ENCODE results near the gene ZNF263.
A peak's percentile ranks its signal among the peaks of the same experiment; 100 is the strongest.

The ZNF263 gene

DNA sequence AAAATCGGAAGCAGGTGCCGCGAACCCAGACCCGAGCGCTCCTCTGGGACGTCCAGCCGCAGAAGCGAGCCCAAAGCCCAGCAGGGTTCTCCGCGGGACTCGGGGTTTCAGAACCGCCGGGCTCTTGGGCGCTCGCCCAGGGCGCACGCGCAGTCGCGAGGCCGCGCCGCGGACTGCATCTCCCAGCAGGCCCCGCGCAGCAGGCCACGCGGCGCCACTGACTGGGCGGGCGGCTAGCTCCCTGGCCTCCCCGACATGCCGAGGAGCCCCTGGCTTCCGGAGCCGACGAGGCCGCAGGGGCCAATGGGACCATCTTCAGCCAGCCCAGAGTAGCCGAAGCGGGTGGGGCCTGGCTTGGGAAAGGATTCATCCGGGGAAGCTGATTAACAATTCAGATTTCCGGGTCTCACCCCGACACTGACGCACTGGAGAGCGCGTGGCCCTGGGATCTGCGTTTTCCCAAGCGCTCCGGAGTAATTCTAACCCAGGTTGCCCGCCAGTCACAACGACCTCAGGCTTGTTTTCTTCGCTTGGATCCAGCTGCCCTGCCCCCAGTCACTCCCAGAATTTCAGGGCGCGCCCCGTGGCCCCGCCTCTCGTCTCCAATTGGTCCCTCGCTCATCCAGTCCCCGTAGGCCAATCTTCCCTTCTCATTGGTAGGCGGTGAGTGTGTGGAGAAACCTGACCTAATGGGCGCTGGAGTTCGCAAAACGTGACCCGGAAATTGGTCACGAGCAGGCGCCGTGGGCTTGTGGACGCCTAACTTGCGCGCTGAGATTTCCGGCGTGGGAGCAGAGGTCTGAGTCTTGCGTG lies at the start of gene ZNF263:
Gene ZNF263, plus strand, starts transcription at position 762 of the 813 bp plus-strand sequence. CDS start 328 bp downstream, outside the sequence.
- peak within 1 kb of the TSS; percentile 83 for H3K4me2 ChIP-seq
- H2AFZ ChIP-seq (ENCODE audit: low read depth), result peak within 1 kb of the TSS; percentile 65
- H3K4me3 ChIP-seq (IDR thresholded peaks at IDR 0.05; ENCODE audit: insufficient read depth, low read depth, low read length), result no peak within 1 kb of the TSS
- H3K27me3 ChIP-seq (ENCODE audit: insufficient read depth, low read depth), result no peaks in the 10 kb centered on the region
- H3K27ac ChIP-seq, result peak within 1 kb of the TSS; percentile 91
- TF ChIP-seq, protein P1, sequence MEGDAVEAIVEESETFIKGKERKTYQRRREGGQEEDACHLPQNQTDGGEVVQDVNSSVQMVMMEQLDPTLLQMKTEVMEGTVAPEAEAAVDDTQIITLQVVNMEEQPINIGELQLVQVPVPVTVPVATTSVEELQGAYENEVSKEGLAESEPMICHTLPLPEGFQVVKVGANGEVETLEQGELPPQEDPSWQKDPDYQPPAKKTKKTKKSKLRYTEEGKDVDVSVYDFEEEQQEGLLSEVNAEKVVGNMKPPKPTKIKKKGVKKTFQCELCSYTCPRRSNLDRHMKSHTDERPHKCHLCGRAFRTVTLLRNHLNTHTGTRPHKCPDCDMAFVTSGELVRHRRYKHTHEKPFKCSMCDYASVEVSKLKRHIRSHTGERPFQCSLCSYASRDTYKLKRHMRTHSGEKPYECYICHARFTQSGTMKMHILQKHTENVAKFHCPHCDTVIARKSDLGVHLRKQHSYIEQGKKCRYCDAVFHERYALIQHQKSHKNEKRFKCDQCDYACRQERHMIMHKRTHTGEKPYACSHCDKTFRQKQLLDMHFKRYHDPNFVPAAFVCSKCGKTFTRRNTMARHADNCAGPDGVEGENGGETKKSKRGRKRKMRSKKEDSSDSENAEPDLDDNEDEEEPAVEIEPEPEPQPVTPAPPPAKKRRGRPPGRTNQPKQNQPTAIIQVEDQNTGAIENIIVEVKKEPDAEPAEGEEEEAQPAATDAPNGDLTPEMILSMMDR (conservative IDR thresholded peaks at IDR 0.05; ENCODE audit: low read depth, low read length), result no peak
- peaks cover 34% of the 10 kb centered on the region for H3K79me2 ChIP-seq (ENCODE audit: insufficient read depth, low read depth)
- H3K9ac ChIP-seq, result peak within 1 kb of the TSS; percentile 88
- H4K20me1 ChIP-seq (ENCODE audit: insufficient read depth), result no peaks in the 10 kb centered on the region
- H3K36me3 ChIP-seq (ENCODE audit: insufficient read depth), result peaks cover 17% of the 10 kb centered on the region; the same call in 1 of the 2 replicates
- peaks cover 25% of the 10 kb centered on the region for H3K4me1 ChIP-seq (ENCODE audit: low read depth, poor library complexity, severe bottlenecking)

DNA sequence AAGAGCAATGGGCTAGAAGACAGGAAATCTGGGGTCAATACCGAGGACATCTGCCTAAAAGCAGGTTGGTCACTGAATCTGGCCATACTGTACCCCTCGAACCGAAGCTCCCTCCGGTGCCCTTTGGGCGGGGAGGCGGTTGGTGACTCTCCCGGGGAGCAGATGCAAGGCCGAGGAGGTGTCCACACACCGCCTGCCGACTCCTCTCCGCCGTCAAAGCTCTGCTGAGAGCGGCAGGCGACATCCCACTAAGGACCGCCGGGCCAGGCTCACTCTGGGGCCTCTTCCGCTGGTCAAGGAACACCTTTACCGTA lies 48.8 kb upstream of the ZNF263 start:
- TF ChIP-seq, protein P1 (conservative IDR thresholded peaks at IDR 0.05; ENCODE audit: low read depth, low read length), result no peak
- Histone ChIP-seq H3K79me2 (ENCODE audit: insufficient read depth, low read depth) (peaks cover 11% of the 10 kb centered on the region), H3K4me1 (ENCODE audit: low read depth, poor library complexity, severe bottlenecking) (peaks cover 11% of the 10 kb centered on the region), H2AFZ (ENCODE audit: low read depth) (peak overlapping the region; percentile 92), H3K4me3 (IDR thresholded peaks at IDR 0.05; ENCODE audit: insufficient read depth, low read depth, low read length) (no peak overlapping the region), H3K4me2 (peak overlapping the region; percentile 81), H3K9ac (peak overlapping the region; percentile 81), H3K36me3 (ENCODE audit: insufficient read depth) (peaks cover 19% of the 10 kb centered on the region; the same call in 1 of the 2 replicates), H3K27ac (peak overlapping the region; percentile 80), H3K27me3 (ENCODE audit: insufficient read depth, low read depth) (no peaks in the 10 kb centered on the region), H4K20me1 (ENCODE audit: insufficient read depth) (no peaks in the 10 kb centered on the region)

DNA sequence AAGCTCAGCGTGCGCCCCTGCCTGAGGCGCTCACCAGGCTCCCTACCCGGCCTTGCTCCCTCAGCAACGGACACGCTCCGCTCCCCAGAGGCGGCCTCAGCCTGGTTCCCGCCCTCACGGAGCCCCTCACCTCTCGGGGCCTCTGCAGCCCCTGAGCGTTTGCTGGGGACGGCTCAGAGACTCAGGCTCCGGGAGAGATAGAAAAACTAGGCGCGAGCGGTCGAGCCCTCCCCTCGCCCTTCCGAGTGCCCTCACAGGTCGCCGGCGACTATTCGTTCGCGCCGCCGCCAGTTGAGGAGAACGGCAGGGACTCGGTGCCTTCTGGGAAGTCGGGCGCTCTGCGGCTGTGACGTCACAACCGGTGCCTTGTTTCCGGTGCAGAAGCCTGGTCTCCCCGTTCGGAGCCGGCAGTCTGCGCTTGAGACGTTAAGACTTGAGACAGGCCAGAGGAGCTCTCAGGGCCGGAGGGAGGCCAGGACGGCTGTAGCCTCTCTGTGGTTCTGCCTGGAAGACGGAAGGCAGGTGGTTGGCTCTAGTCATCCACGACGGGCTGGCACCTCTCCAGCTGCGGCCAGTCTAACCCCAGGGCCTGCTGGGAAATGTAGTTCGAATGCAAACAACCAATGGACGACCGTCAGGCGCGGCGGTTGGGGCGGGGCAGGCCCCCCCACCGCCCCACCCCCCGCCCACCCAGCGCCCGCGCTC lies 48.3 kb upstream of the ZNF263 start, which contains the start of gene ZNF200:
Gene ZNF200, minus strand, starts transcription at position 302 of the 705 bp plus-strand sequence. CDS start 1,403 bp downstream, outside the sequence.
- Histone ChIP-seq H3K79me2 (ENCODE audit: insufficient read depth, low read depth) (peaks cover 11% of the 10 kb centered on the region), H3K9ac (peak within 1 kb of the TSS; percentile 81), H3K4me1 (ENCODE audit: low read depth, poor library complexity, severe bottlenecking) (peaks cover 11% of the 10 kb centered on the region), H3K36me3 (ENCODE audit: insufficient read depth) (peaks cover 19% of the 10 kb centered on the region; the same call in 1 of the 2 replicates), H3K27ac (peak within 1 kb of the TSS; percentile 80), H2AFZ (ENCODE audit: low read depth) (peak within 1 kb of the TSS; percentile 92), H3K4me3 (IDR thresholded peaks at IDR 0.05; ENCODE audit: insufficient read depth, low read depth, low read length) (no peak within 1 kb of the TSS), H3K27me3 (ENCODE audit: insufficient read depth, low read depth) (no peaks in the 10 kb centered on the region), H4K20me1 (ENCODE audit: insufficient read depth) (no peaks in the 10 kb centered on the region), H3K4me2 (peak within 1 kb of the TSS; percentile 81)
- TF ChIP-seq, protein P1 (conservative IDR thresholded peaks at IDR 0.05; ENCODE audit: low read depth, low read length), result no peak

DNA sequence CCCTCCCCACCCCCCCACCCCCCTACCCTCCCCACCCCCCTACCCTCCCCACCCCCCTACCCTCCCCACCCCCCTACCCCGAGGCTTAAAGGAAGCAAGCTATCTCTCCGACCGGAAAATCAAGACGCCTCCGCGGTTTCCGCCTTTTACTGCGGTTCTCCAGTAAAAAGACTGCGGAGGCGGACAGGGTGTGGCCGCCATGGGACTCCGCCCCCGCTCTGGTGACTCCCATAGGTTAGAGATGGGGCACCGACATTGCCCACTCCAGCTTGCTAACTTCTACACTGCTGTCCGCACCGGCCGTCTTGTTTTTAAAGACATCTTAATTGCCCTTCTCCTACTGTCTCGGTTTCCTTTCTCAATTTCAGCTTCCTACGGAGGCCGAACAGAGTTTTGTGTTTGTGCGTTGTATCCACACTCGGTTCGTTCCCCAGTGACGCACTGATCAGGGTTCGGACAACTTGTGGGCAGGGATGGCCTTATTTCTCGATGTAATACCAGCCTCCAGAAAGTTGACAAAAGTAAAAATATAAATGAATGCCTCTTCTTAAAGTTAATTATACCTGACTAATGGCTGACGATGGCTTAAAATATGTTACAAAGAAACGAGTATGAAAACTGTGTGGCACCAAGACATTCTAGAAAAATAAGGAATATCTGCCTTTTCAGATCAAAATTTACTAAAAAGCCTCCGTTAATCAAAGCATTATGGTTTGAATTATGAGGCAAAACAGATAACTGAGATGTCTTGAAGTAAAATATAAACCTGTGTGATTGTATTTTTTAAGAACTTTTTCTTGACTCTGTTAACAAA lies 47.2 kb upstream of the ZNF263 start:
- no peak overlapping the region for H2AFZ ChIP-seq (ENCODE audit: low read depth)

More for the DNA sequence above, 47.2 kb upstream of the ZNF263 start:
- peaks cover 11% of the 10 kb centered on the region for H3K4me1 ChIP-seq (ENCODE audit: low read depth, poor library complexity, severe bottlenecking)
- H3K27me3 ChIP-seq (ENCODE audit: insufficient read depth, low read depth), result no peaks in the 10 kb centered on the region
- no peaks in the 10 kb centered on the region for H4K20me1 ChIP-seq (ENCODE audit: insufficient read depth)
- H3K79me2 ChIP-seq (ENCODE audit: insufficient read depth, low read depth), result peaks cover 11% of the 10 kb centered on the region
- H3K36me3 ChIP-seq (ENCODE audit: insufficient read depth), result peaks cover 9% of the 10 kb centered on the region; the same call in 1 of the 2 replicates
- no peak overlapping the region for H3K9ac ChIP-seq
- H3K27ac ChIP-seq, result no peak overlapping the region
- H3K4me2 ChIP-seq, result no peak overlapping the region
- H3K4me3 ChIP-seq (IDR thresholded peaks at IDR 0.05; ENCODE audit: insufficient read depth, low read depth, low read length), result no peak overlapping the region
- TF ChIP-seq, protein P1 (conservative IDR thresholded peaks at IDR 0.05; ENCODE audit: low read depth, low read length), result no peak
